ENCODE data around the gene ATXN3L. TPM values are rescaled to one million over a fixed set of nuclear protein-coding genes. Genes with fewer than 3 reads are reported as not detected.

Gene ATXN3L
- total RNA-seq, 4 donors from 2014 or later, result not detected

DNA sequence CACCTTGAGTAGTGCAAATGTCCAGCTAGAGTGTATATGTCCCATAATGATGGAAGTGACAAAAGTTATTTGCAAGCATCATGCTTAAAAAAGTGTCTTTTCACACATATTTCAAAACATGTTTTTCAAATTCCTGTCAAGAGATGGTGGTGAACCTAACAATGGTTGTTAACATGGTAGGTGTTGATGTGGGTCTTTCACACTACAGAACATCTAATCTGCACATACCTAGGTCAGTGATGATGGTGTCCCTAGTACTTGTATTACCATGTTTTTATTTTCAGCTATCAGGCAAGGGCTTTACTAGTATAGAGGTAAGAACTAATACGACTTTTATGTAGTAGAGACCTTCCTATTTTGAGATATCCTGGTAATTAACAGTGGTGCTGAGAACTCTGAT lies 3.4 kb upstream of the ATXN3L start:
- Histone ChIP-seq H3K4me1 (no peaks in the 10 kb centered on the region), H3K36me3 (no peaks in the 10 kb centered on the region), H3K27ac (no peak overlapping the region), H3K4me3 (no peak overlapping the region), H3K27me3 (no peaks in the 10 kb centered on the region), H3K9me3 (no peaks in the 10 kb centered on the region)
- in situ Hi-C loops (cut with MboI; ENCODE audit: low pct_ligation_motif_present in 1 of 4, low pct_unique_long_range_greater_than_20kb in 1 of 4, low sequenced_read_pairs in 3 of 4) (no loop called here), intact Hi-C loops (cut with DNase I; ENCODE audit: low total_unique reads) (no loop called here)
- no peak for DNase-seq
- TF ChIP-seq, protein P1, sequence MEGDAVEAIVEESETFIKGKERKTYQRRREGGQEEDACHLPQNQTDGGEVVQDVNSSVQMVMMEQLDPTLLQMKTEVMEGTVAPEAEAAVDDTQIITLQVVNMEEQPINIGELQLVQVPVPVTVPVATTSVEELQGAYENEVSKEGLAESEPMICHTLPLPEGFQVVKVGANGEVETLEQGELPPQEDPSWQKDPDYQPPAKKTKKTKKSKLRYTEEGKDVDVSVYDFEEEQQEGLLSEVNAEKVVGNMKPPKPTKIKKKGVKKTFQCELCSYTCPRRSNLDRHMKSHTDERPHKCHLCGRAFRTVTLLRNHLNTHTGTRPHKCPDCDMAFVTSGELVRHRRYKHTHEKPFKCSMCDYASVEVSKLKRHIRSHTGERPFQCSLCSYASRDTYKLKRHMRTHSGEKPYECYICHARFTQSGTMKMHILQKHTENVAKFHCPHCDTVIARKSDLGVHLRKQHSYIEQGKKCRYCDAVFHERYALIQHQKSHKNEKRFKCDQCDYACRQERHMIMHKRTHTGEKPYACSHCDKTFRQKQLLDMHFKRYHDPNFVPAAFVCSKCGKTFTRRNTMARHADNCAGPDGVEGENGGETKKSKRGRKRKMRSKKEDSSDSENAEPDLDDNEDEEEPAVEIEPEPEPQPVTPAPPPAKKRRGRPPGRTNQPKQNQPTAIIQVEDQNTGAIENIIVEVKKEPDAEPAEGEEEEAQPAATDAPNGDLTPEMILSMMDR (IDR thresholded peaks at IDR 0.05), result no peak
- TF ChIP-seq POLR2AphosphoS5 (IDR thresholded peaks at IDR 0.05) (no peak), POLR2A (IDR thresholded peaks at IDR 0.05) (no peak), EP300 (IDR thresholded peaks at IDR 0.05; ENCODE audit: low read depth) (no peak)
- 71 to 100% methylated on average over 1 of the region's 1 CpG for WGBS, 2 donors (ENCODE audit: low coverage in 1 of 2)

DNA sequence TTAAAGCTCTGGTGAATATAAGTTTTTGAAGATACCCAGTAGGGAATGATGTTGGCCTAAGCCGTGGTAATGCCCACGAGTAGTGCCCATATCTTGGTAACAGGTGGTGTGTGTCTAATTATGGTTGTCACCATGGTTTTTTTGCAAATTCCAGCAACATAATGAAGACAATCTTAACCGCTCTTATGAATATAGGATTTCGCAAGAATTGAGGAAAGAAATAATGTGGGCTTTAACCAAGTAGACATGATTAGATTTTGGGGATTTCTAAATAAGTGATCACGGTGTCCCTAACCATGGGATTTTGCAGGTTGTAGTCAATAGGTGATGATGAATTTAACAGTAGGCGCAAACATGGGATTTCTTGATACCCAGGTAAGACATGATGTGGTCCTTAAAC lies 2.5 kb downstream of the ATXN3L start:
- Histone ChIP-seq H3K4me3 (no peak overlapping the region), H3K27me3 (no peaks in the 10 kb centered on the region)

DNA sequence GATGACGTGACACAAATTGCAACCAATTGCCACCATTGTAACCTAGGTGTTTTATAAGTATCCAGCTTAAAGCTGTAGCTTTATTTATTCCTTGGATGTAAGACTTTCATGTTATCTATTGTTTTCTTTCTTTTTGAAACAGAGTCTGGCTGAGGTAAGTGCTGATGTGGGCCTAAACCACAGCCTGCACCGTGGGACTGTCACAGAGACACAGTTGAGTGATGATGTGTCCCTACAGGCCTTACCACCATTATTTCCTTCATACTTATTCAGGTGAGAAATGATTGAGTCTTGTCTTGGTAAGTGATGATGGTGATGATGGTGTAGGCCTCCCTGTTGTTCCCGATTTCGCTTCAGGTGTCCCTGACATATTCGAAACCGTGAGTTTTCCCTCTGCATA lies 8.3 kb downstream of the ATXN3L start:
- TF ChIP-seq POLR2AphosphoS5 (IDR thresholded peaks at IDR 0.05) (no peak), POLR2A (IDR thresholded peaks at IDR 0.05) (no peak), EP300 (IDR thresholded peaks at IDR 0.05; ENCODE audit: low read depth) (no peak)
- TF ChIP-seq, protein P1 (IDR thresholded peaks at IDR 0.05), result no peak
- in situ Hi-C loops (cut with MboI; ENCODE audit: low pct_ligation_motif_present in 1 of 4, low pct_unique_long_range_greater_than_20kb in 1 of 4, low sequenced_read_pairs in 3 of 4), result no loop called here

More for the DNA sequence above, 2.5 kb downstream of the ATXN3L start:
- H3K36me3 ChIP-seq, result no peaks in the 10 kb centered on the region
- no peaks in the 10 kb centered on the region for H3K9me3 ChIP-seq
- in situ Hi-C loops (cut with MboI; ENCODE audit: low pct_ligation_motif_present in 1 of 4, low pct_unique_long_range_greater_than_20kb in 1 of 4, low sequenced_read_pairs in 3 of 4) (no loop called here), intact Hi-C loops (cut with DNase I; ENCODE audit: low total_unique reads) (no loop called here)
- H3K27ac ChIP-seq, result no peak overlapping the region
- no peaks in the 10 kb centered on the region for H3K4me1 ChIP-seq
- 92 to 96% methylated on average over 3 to 6 of the region's 6 CpGs for WGBS, 2 donors (ENCODE audit: low coverage in 1 of 2)
- TF ChIP-seq, protein P1 (IDR thresholded peaks at IDR 0.05), result no peak
- no peak for DNase-seq

GRCh38 chrX:13309631-13310030 lies 10.2 kb downstream of the ATXN3L start:
- Histone ChIP-seq H3K27ac (no peak overlapping the region), H3K36me3 (no peaks in the 10 kb centered on the region), H3K9me3 (no peaks in the 10 kb centered on the region), H3K4me3 (no peak overlapping the region), H3K4me1 (no peaks in the 10 kb centered on the region), H3K27me3 (no peaks in the 10 kb centered on the region)
- no peak for DNase-seq
- in situ Hi-C loops (cut with MboI; ENCODE audit: low pct_ligation_motif_present in 1 of 4, low pct_unique_long_range_greater_than_20kb in 1 of 4, low sequenced_read_pairs in 3 of 4), result no loop called here
- TF ChIP-seq POLR2AphosphoS5 (IDR thresholded peaks at IDR 0.05) (no peak), EP300 (IDR thresholded peaks at IDR 0.05; ENCODE audit: low read depth) (no peak), POLR2A (IDR thresholded peaks at IDR 0.05) (no peak)
- TF ChIP-seq, protein P1 (IDR thresholded peaks at IDR 0.05), result no peak
- 81 to 100% methylated on average over 1 to 3 of the region's 3 CpGs for WGBS, 2 donors (ENCODE audit: low coverage in 1 of 2)
- intact Hi-C loops (cut with DNase I; ENCODE audit: low total_unique reads), result no loop called here

More for the DNA sequence above, 8.3 kb downstream of the ATXN3L start:
- no peak for DNase-seq
- H3K27ac ChIP-seq, result no peak overlapping the region
- no peaks in the 10 kb centered on the region for H3K9me3 ChIP-seq
- no peaks in the 10 kb centered on the region for H3K27me3 ChIP-seq
- intact Hi-C loops (cut with DNase I; ENCODE audit: low total_unique reads), result no loop called here
- no peak overlapping the region for H3K4me3 ChIP-seq
- no peaks in the 10 kb centered on the region for H3K36me3 ChIP-seq
- 95% methylated on average over 6 of the region's 6 CpGs; no CpG with 5 or more reads in 1 of the 2 donors for WGBS, 2 donors (ENCODE audit: low coverage in 1 of 2)
- no peaks in the 10 kb centered on the region for H3K4me1 ChIP-seq
